NK-92 treated with Interleukin-12 subunit alpha and Interleukin-12 subunit beta, amount 100 ng/mL, for 24 hours (cell line): Measurements from ENCODE around the gene ANKRD33B.
"Not testable (repeated sequence)": the region's sequence is repeated elsewhere in the genome, so short reads cannot be mapped to it uniquely, and the experiment has no call there.

Experiments used
- DNase-seq: peaks from one replicate; lab custom pipeline; 2025; lab: John Stamatoyannopoulos, UW

Gene ANKRD33B

GRCh38 chr5:10621832-10622231 is 58.0 kb downstream of the ANKRD33B start:
- no peak for DNase-seq

DNA sequence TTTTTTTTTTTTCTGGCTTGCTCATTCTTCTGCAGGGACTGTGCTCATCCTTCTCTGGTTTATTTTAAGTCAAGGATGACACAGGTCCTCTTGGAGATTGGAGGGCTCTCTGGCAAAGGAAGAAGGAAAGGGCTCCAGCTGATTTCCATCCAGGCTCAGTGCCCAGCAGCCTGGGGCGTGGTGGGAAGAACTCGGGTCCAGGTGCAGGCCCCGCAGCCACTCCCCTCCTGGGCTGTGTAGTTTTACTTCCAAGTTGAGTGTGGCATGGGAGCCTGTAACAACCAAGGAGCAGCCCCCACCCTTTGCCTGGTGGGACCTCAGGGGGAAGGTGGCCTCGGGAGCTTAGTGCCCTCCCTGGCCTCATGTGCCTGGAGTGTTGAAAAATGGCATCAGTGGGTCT is 58.9 kb downstream of the ANKRD33B start:
- DNase-seq, result no peak

DNA sequence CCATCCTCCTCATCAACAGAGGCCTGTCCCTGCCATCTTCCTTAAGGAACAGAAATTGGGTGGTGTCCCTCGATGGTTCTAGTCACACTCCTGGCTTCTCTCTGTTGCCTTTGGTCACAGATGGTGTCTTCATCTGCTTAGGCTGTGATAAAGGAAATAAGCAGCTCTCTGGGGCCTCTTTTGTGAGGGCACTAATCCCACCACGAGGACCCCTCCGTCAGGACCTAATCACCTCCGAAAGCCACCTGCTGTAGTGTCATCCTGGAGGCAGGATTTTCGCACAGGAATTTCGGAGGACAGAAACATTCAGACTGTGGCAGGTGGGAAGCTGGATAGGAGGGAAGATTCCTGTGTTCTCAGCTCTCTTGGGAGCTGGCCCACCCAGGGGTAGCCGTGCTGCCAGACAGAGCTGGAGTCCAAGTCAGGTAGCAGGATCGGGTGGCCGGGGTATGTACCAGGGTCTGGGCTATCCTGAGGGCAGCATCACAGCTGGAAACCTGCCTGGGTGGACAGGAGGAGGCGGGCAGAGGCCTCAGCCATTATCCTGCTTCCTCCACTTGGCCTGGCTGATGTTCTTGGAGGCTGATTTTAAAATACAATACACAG is 59.5 kb downstream of the ANKRD33B start:
- DNase-seq, result no peak

- no peak for DNase-seq
Measured at GRCh38 chr5:10624206-10624605, 60.3 kb downstream of the ANKRD33B start.

GRCh38 chr5:10624679-10625078 is 60.8 kb downstream of the ANKRD33B start:
- no peak for DNase-seq

DNA sequence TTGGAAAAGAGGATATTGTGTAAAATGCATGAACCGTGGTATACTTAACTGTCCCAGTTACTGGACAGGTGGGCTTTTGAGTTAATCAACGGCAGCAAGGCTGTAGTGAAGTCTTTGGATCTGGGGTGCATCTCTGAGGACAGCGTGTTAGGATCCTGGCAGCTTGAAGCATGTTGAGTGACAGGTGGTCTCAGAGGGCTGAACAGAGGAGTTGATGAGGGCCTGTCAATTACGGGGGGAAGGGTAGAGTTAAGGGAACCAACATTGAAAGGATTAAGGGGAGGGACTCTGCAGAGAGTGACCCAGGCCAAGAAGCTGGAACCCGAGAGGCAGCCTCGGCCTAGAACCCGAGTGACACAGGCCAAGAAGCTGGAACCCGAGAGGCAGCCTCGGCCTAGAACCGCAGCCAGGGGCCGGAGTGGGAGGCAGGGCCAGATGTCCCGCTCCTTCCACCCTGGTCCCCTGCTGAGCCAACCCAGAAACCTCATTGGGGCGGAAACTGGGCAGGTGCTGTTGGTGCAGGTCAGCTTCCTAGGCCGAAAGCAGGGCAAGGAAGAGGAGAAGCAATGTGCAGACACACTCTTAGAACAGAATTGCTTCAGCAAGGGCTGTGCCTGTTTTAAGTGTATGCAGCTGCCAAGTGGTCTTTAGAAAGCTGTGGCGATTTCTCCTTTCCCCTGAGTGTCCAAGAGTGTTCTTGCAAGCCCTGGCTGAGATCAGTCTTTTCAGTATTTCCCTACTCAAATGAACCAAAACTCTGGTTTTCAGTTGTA is 62.0 kb downstream of the ANKRD33B start:
- no peak for DNase-seq

GRCh38 chr5:10626473-10627013 is 62.7 kb downstream of the ANKRD33B start:
- no peak for DNase-seq

GRCh38 chr5:10627160-10627701 is 63.4 kb downstream of the ANKRD33B start:
- DNase-seq, result no peak

- no peak for DNase-seq
Measured at GRCh38 chr5:10628601-10629000, 64.7 kb downstream of the ANKRD33B start.

GRCh38 chr5:10629682-10630081 is 65.8 kb downstream of the ANKRD33B start:
- DNase-seq, result no peak

GRCh38 chr5:10630126-10630525 is 66.3 kb downstream of the ANKRD33B start:
- DNase-seq, result no peak

- not testable (repeated sequence) for DNase-seq
Measured at GRCh38 chr5:10630744-10631143, 66.9 kb downstream of the ANKRD33B start.

DNA sequence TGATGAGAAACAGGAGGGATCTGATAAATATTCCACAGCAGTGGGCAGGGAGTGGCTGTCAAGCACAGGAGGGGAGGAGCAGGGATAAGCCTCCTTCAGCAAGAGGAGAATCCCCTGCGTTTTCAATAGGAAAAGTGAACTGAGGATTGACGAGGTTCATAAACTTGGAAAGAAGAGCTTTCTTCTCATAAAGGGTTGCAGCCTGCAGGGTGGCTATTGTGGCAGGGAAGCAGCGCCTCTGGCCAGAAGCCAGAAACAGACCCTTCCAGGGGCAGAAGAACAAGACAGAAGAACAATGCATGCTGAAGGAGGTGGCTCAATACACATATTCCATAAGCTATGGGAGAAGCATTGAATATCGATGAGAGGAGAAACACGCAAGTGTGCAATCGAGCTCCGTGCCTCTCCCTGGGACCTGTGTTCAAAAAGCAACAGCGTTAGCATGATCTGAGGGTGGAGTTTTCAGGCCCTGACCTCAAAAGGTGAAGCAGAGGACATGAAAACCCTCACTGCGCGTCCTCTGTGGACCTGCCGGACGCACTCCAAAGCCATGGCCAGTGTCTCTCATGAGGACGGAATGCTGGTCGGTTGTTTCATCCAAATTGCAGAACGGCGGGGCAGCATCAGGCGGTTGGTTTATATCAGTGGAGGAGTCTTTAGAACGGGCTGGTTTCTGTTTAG is 67.6 kb downstream of the ANKRD33B start:
- no peak for DNase-seq

GRCh38 chr5:10632110-10632761 is 68.4 kb downstream of the ANKRD33B start:
- no peak for DNase-seq

- no peak for DNase-seq
Measured at GRCh38 chr5:10633271-10634049, 69.6 kb downstream of the ANKRD33B start.

- DNase-seq, result no peak
Measured at GRCh38 chr5:10634050-10634449, 70.2 kb downstream of the ANKRD33B start.

- no peak for DNase-seq
Measured at GRCh38 chr5:10634562-10634961, 70.7 kb downstream of the ANKRD33B start.

DNA sequence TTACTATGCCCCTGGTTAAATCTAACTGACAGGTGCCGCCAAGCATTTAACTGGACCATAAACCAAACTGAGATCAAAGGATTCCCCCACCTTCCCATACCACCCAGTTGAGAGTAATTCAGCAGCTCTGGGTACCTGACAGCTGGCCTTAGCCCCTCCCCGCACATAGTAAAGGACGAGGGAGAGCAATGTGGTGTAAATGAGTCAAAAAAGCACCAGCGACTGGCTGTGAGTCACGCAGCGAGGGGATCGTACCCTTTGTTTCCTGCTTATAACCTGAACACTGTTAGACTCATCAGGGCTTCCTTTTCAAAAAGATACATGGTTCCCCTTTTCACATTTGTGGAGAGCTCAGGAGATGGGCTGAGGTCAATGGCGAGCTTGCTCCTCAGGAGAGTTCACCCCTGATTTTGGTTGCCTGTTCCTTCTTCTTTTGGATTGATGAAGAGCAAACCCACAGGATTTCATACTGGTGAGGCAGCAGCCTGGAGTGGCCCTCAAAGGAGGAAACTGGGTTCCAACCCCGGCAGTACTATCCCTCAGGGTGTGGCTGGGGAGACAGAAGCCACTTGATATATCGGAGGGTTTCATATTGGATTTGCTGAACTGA is 71.5 kb downstream of the ANKRD33B start:
- no peak for DNase-seq

- DNase-seq, result no peak
Measured at GRCh38 chr5:10635867-10636350, 72.0 kb downstream of the ANKRD33B start.

DNA sequence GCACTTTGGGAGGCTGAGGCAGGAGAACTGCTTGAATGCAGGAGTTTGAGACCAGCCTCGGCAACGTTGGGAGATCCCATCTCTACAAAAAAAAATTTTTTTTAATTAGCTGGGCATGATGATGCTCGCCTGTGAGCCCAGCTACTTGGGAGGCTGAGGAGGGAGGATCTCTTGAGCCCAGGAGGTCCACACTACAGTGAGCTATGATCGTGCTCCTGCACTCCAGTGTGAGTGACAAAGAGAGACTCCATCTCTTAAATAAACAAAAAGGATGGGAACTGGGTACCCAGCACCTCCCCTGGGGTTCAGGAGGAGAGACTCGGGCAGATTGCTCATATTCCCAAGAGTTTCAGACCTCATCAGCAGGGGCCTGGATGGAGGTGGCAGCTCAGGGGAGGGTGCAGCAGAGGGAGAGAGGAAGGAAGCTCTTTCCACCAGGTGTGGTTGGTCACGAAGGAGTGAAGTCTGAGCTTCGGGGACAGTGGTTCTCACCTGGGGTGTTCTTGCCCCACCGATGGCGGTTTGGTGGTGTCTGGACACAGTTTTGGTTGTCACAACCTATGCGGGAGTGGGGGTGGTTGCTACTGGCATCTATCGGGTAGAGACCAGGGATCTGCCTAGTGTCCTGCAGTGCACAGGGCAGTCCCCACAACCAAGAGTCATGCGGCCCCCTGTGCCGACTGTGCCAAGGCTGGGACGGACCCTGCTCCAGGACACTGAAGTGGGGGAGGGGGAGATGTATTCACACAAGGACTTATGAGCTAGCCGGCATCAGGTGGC is 72.7 kb downstream of the ANKRD33B start:
- DNase-seq, result no peak
